K562 (cell line): ENCODE results near the gene DEPP1. TPM values are rescaled to one million over a fixed set of nuclear protein-coding genes. Genes with fewer than 3 reads are reported as not detected.

Experiments used
- ATAC-seq: fragments of 200-7000 bp; cut with Tn5 transposase; 3 replicates; pipeline ENCODE4 v1.9.1; 2020; ENCODE audit warnings: moderate library complexity
- BruUV-seq: library from RNA; stranded (reverse); fragments of 400-500 nt; replicated peaks from 2 replicates; lab custom pipeline; 2021; lab: Mats Ljungman, UMichigan
- CTCF ChIA-PET: fragments of 300-600 bp; formaldehyde crosslinking; extraction: SDS; loops from one replicate; lab custom pipeline; 2021; ENCODE audit warnings: low intra/inter-chr PET ratio; lab: Yijun Ruan, JAX
- POLR2A ChIA-PET: fragments of 300-600, 350-650 bp; sonication (Branson Sonifier 250); formaldehyde crosslinking; extraction: SDS; loops from one replicate; lab custom pipeline; 2021; ENCODE audit warnings: antibody characterized with exemption, inconsistent platforms; lab: Yijun Ruan, JAX
- DNase-seq, 4 experiments: peaks; one replicate each; pipeline versions ENCODE4 v3.0.0 to v3.0.0-alpha.2; 2011 to 2018; ENCODE audit warnings: low spot score in 3 of 4, mixed read lengths in 3 of 4; ENCODE audit errors: extremely low read depth in 1 of 4
- FAIRE-seq: peaks from 2 replicates; lab custom pipeline; 2011; peaks lifted over from hg19 to GRCh38; lab: Jason Lieb, UNC
- H2AFZ ChIP-seq: 2 replicates; pipeline ENCODE4 v1.6.0; 2011; ENCODE audit warnings: low read depth, low read length, control low read depth, inconsistent platforms
- H3K27ac ChIP-seq: fragments of 200-600 bp; 3 replicates; pipeline ENCODE4 v1.8.0; 2011; ENCODE audit warnings: low read depth, mild to moderate bottlenecking, control low read depth, inconsistent platforms, low read length, moderate library complexity, mixed read lengths; ENCODE audit errors: extremely low read depth
- H3K27me3 ChIP-seq, 2 experiments: fragments of 300-600 bp in 1 of 2; 2 replicates in 1 of 2; 3 replicates in 1 of 2; pipeline versions ENCODE4 v1.6.0 to v1.8.0; 2011; ENCODE audit warnings: inconsistent platforms in 2 of 2, low read length in 2 of 2, mild to moderate bottlenecking in 1 of 2, mixed read lengths in 1 of 2, moderate library complexity in 1 of 2; ENCODE audit not compliant: control insufficient read depth in 2 of 2, insufficient read depth in 2 of 2
- H3K36me3 ChIP-seq: fragments of 300-600 bp; 3 replicates; pipeline ENCODE4 v1.8.0; 2011; ENCODE audit warnings: mild to moderate bottlenecking, low read length, inconsistent platforms; ENCODE audit not compliant: control insufficient read depth, insufficient read depth
- H3K4me1 ChIP-seq, 2 experiments: fragments of 200-600 bp in 1 of 2; replicated peaks in 1 of 2; 2 replicates in 1 of 2; 3 replicates in 1 of 2; pipeline versions ENCODE4 v1.5.1 to v1.8.0; 2011; ENCODE audit warnings: inconsistent platforms in 2 of 2, low read length in 2 of 2, mild to moderate bottlenecking in 1 of 2, mixed read lengths in 1 of 2, moderate library complexity in 1 of 2; ENCODE audit not compliant: control insufficient read depth in 2 of 2, insufficient read depth in 2 of 2
- H3K4me2 ChIP-seq: 2 replicates; pipeline ENCODE4 v1.6.1; 2011; ENCODE audit warnings: low read length, control low read depth, inconsistent platforms, mixed read lengths; ENCODE audit not compliant: insufficient read depth
- H3K4me3 ChIP-seq: fragments of 200-600 bp; sonication (generic), shearing (Covaris generic); 2 replicates; pipeline ENCODE4 v1.5.1; 2016; ENCODE audit warnings: control low read depth, inconsistent platforms
- H3K79me2 ChIP-seq: fragments of 200-600 bp; 3 replicates; pipeline ENCODE4 v1.8.0; 2011; ENCODE audit warnings: low read length, inconsistent platforms; ENCODE audit not compliant: control insufficient read depth, insufficient read depth
- H3K9ac ChIP-seq, 2 experiments: 2 replicates each; pipeline versions ENCODE4 v1.6.0 to v1.6.1; 2011; ENCODE audit warnings: low read depth in 2 of 2, low read length in 2 of 2, control low read depth in 1 of 2, inconsistent platforms in 1 of 2, mild to moderate bottlenecking in 1 of 2, mixed read lengths in 1 of 2; ENCODE audit not compliant: insufficient read depth in 1 of 2
- H3K9me1 ChIP-seq: one replicate; pipeline ENCODE4 v1.6.0; 2011; ENCODE audit warnings: inconsistent platforms, mild to moderate bottlenecking, low read length, moderate library complexity; ENCODE audit not compliant: control insufficient read depth, insufficient read depth
- H3K9me3 ChIP-seq: replicated peaks from 2 replicates; pipeline ENCODE4 v1.5.1; 2011; ENCODE audit warnings: low read depth, low read length, inconsistent platforms; ENCODE audit not compliant: control insufficient read depth, insufficient read depth
- H4K20me1 ChIP-seq: replicated peaks from 2 replicates; pipeline ENCODE4 v1.6.1; 2011; ENCODE audit warnings: low read length, inconsistent platforms, mixed read lengths; ENCODE audit not compliant: control insufficient read depth, insufficient read depth
- ADNP ChIP-seq: fragments of 200-800 bp; sonication (Bioruptor generic); IDR thresholded peaks from 2 replicates; pipeline ENCODE4 v1.6.1; 2016; ENCODE audit warnings: missing genetic modification characterization, missing compliant biosample characterization
- BACH1 ChIP-seq: fragments of 200-800 bp; sonication (Bioruptor generic); IDR thresholded peaks from 2 replicates; pipeline ENCODE4 v1.6.1; 2016; ENCODE audit warnings: missing genetic modification characterization, missing compliant biosample characterization
- CBX3 ChIP-seq, 2 experiments: IDR thresholded peaks; 1 replicate in 1 of 2; 2 replicates in 1 of 2; pipeline ENCODE4 v1.6.1; 2012; ENCODE audit warnings: inconsistent platforms in 2 of 2, low read length in 2 of 2, borderline replicate concordance in 1 of 2, control low read depth in 1 of 2
- SMARCC2 ChIP-seq: fragments of 450-650 bp; IDR thresholded peaks from 2 replicates; pipeline ENCODE4 v1.6.1; 2017; ENCODE audit warnings: antibody characterized with exemption, moderate library complexity, mild to moderate bottlenecking, low read depth
- SPI1 ChIP-seq: IDR thresholded peaks from 2 replicates; pipeline ENCODE4 v1.6.1; 2011; ENCODE audit warnings: low read depth, low read length, control low read depth, borderline replicate concordance
- SRSF7 ChIP-seq: fragments of 200-400 bp; formaldehyde crosslinking; optimal IDR thresholded peaks from 2 replicates; pipeline ENCODE3; 2017; ENCODE audit warnings: mild to moderate bottlenecking, low read depth, low read length
- WHSC1 ChIP-seq: IDR thresholded peaks from one replicate; pipeline ENCODE4 v1.6.1; 2012; ENCODE audit warnings: low read length, control low read depth, inconsistent platforms
- ZBTB5 ChIP-seq: fragments of 450-650 bp; IDR thresholded peaks from 2 replicates; pipeline ENCODE4 v1.6.1; 2017; ENCODE audit warnings: antibody characterized with exemption
- ZEB2 ChIP-seq: fragments of 450-650 bp; IDR thresholded peaks from 2 replicates; pipeline ENCODE4 v1.6.1; 2016
- ZNF175 ChIP-seq: fragments of 200-800 bp; sonication (Bioruptor generic); IDR thresholded peaks from 2 replicates; pipeline ENCODE4 v1.6.1; 2016; ENCODE audit warnings: low read depth, mild to moderate bottlenecking, missing genetic modification characterization, missing compliant biosample characterization
- ZNF445 ChIP-seq: fragments of 250-450 bp; sonication (Bioruptor Pico); IDR thresholded peaks from 2 replicates; pipeline ENCODE4 v1.4.0; 2020; ENCODE audit warnings: low read depth, mild to moderate bottlenecking, moderate library complexity
- ZNF766 ChIP-seq: fragments of 200-800 bp; sonication (Bioruptor generic); conservative IDR thresholded peaks from 2 replicates; pipeline ENCODE4 v1.6.1; 2016; ENCODE audit warnings: missing genetic modification characterization, missing compliant biosample characterization
- WGBS: fragments of 100-300 bp; shearing (Covaris generic); methylation state at CpG from one replicate; pipeline ENCODE4 v1.1.6; 2016; ENCODE audit warnings: low coverage, mixed read lengths; ENCODE audit not compliant: insufficient coverage; ENCODE audit errors: missing lambda C conversion rate; 5-methylcytosine and 5-hydroxymethylcytosine counted together
- in situ Hi-C: fragments of 300-500 bp; cut with MboI; formaldehyde crosslinking; loops from 4 replicates; pipeline ENCODE4 v1.15.0; 2018; ENCODE audit warnings: inconsistent platforms, mixed read lengths
- intact Hi-C: fragments of 100-400 bp; cut with micrococcal nuclease; formaldehyde crosslinking; loops from 2 replicates; pipeline ENCODE4 v1.14.2; 2022
- polyA plus RNA-seq, 8 experiments: library from polyadenylated mRNA; depleted of rRNA in 4 of 8; stranded (reverse) in 5 of 8; unstranded in 3 of 8; fragments of >200 nt; fragmentation: Nextera tagmentation in 2 of 8; fragmentation: Illumina TruSeq in 1 of 8; extraction: Ambion mirVana in 2 of 8; extraction: Trizol in 1 of 8; gene quantifications; 2 replicates each; pipeline versions ENCODE4 v1.2.1 to v1.2.3, GENCODE V29; 2011 to 2014; ENCODE audit warnings: inconsistent platforms in 1 of 8, missing spikeins in 1 of 8
- total RNA-seq, 7 experiments: library from RNA; depleted of rRNA in 6 of 7; stranded (reverse); fragments of >200 nt in 6 of 7; fragmentation: Illumina TruSeq in 2 of 7; extraction: Trizol in 2 of 7; gene quantifications; 2 replicates each; pipeline versions ENCODE4 v1.2.1 to v1.2.3, GENCODE V29; 2011 to 2021; ENCODE audit warnings: low replicate concordance in 1 of 7

The DEPP1 gene
- total and polyA plus RNA-seq, 9 of the 15 experiments (the other 6 are each of a cell fraction or from before 2014, with no cell fraction given) = 0.04 to 0.54 (median 0.20) TPM; not detected in 1

DNA sequence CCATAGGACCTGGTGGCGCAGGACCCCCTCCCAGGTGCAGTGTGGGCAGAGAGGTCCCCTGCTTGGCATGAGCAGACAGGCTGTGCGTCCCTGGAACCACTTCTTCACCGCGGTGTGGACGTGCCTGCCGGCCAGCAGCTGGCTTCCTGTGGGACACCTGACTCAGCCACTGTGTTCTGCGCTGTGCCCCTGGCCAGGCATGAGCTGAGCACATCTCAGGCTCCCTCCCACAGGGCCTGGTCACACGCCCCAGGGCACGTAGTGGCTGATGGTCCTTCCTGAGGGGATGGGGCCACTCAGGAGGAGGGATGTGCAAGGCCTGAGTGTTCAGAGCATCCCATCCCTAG lies 3.5 kb upstream of the DEPP1 start:
- FAIRE-seq = no peak
- ATAC-seq = no peak
- peak overlapping the region in 1 of 2 experiments; percentile 23; a peak in 1 of 4 replicates for H3K9ac ChIP-seq
- in situ Hi-C loops = no loop called here
- H3K9me1 ChIP-seq = no peaks in the 10 kb centered on the region
- H3K9me3 ChIP-seq = no peaks in the 10 kb centered on the region
- H3K27me3 ChIP-seq = peaks cover 2 to 18% of the 10 kb centered on the region in 2 experiments; a peak in 3 of 5 replicates
- DNase-seq = no peak
- no peak for TF ChIP-seq SMARCC2
- no peak for TF ChIP-seq SRSF7
- TF ChIP-seq CBX3 (IDR thresholded peaks at IDR 0.05; ENCODE audit: borderline replicate concordance in 1 of 2, low read length in 2 of 2) = no peak
- intact Hi-C loops = no loop called here
- H3K36me3 ChIP-seq = no peaks in the 10 kb centered on the region
- WGBS = 39% methylated on average over 9 of the region's 9 CpGs
- peaks cover 47 to 50% of the 10 kb centered on the region in 2 experiments for H3K4me1 ChIP-seq
- ChIA-PET CTCF (no interaction called here), POLR2A (interaction anchor here (0.5 kb wide), 1 partner anchor 555 kb away, joined by 3 read pairs; no protein-coding TSS in a partner anchor)
- H2AFZ ChIP-seq = no peak overlapping the region
- H3K27ac ChIP-seq = no peak overlapping the region
- H3K79me2 ChIP-seq = no peaks in the 10 kb centered on the region
- H3K4me2 ChIP-seq = no peak overlapping the region
- H3K4me3 ChIP-seq = no peak overlapping the region
- H4K20me1 ChIP-seq = no peaks in the 10 kb centered on the region
- BruUV-seq = no TSS peak

DNA sequence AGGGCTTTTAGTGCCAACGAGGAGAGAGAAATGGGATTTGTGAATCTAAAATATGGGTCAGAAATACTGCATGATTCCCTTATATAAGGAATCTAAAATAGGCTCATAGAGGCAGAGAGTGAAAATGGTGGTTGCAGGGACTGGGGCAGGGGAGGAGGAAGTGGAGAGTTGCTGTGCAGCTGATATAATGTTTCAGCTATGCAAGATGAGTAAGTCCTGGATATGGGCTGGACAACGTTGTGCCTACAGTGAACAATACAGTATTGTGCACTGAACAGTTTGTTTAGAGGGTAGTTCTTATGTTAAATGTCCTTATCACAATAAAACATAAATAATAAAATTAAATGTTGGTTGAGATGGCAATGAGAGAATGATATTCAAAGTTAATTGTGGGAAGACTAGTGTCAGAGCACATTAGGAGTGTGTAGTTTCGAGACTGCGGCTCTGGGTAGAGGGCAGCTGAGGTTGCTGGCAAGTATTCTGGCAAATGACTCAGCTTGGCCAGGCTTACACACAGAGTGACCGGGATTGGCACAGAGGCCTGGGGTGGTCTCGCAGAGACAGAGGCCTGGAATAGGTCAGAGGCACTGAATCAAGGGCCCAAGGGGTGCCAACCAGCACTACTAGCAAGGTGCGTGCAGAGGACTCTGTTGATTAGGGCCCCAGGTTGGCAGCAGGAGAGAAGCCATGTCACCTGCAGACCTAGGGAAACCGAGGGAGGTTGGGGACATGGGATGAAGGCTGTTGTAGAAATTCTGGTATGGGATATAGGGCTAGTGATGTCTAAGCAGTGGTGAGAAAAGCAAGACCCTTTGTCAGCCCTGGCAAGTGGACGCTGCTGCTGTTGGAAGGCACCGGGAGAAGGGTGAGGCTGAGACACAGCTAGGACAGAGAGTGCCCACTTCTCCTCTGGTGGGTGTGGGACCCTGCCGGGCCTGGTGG lies 2.8 kb upstream of the DEPP1 start:
- H3K9ac ChIP-seq = no peak overlapping the region
- H3K4me1 ChIP-seq = peaks cover 44 to 47% of the 10 kb centered on the region in 2 experiments
- intact Hi-C loops (no loop called here), in situ Hi-C loops (no loop called here)
- H3K27me3 ChIP-seq = peaks cover 2 to 18% of the 10 kb centered on the region in 2 experiments; a peak in 3 of 5 replicates
- H3K4me3 ChIP-seq = no peak overlapping the region
- FAIRE-seq (peak; percentile 73), ATAC-seq (0 out of 3 replicates have a peak, but pooled peaks have one; percentile 17), DNase-seq (no peak)
- no peaks in the 10 kb centered on the region for H3K9me3 ChIP-seq
- ChIA-PET POLR2A (interaction anchor here (0.9 to 1.8 kb wide), 3 partner anchors 11 to 22 kb away, joined by 3 to 4 read pairs (median 4); no protein-coding TSS in a partner anchor), CTCF (no interaction called here)
- no peaks in the 10 kb centered on the region for H4K20me1 ChIP-seq
- 45% methylated on average over 11 of the region's 11 CpGs for WGBS
- H3K27ac ChIP-seq = no peak overlapping the region
- BruUV-seq = no TSS peak
- H3K4me2 ChIP-seq = no peak overlapping the region
- H3K79me2 ChIP-seq = no peaks in the 10 kb centered on the region
- peak overlapping the region; percentile 74 for H2AFZ ChIP-seq
- H3K36me3 ChIP-seq = no peaks in the 10 kb centered on the region
- no peaks in the 10 kb centered on the region for H3K9me1 ChIP-seq
- TF ChIP-seq SPI1 = peak; percentile 75; the same call in 1 of the 2 replicates
- TF ChIP-seq WHSC1 = no peak
- no peak for TF ChIP-seq ZNF445 (CRISPR knock-in tag)
- no peak for TF ChIP-seq ZNF175 (CRISPR knock-in tag)
- no peak for TF ChIP-seq ADNP (tag)
- peak; percentile 71; the same call in 1 of the 2 replicates for TF ChIP-seq ZNF766 (CRISPR knock-in tag)
- TF ChIP-seq ZEB2 = no peak
- no peak for TF ChIP-seq ZBTB5
- TF ChIP-seq BACH1 = peak; percentile 42; the same call in 1 of the 2 replicates
